HG03432 (cell line): ENCODE results near the gene ABHD12B.

Experiments
- ATAC-seq: cut with Tn5 transposase; IDR thresholded peaks from one replicate; pipeline ENCODE4 v1.9.1; 2021; ENCODE audit warnings: mild to moderate bottlenecking, moderate library complexity; ENCODE audit not compliant: unreplicated experiment

ABHD12B gene, protein sequence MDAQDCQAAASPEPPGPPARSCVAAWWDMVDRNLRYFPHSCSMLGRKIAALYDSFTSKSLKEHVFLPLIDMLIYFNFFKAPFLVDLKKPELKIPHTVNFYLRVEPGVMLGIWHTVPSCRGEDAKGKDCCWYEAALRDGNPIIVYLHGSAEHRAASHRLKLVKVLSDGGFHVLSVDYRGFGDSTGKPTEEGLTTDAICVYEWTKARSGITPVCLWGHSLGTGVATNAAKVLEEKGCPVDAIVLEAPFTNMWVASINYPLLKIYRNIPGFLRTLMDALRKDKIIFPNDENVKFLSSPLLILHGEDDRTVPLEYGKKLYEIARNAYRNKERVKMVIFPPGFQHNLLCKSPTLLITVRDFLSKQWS

GRCh38 chr14:50871914-50872732, at the start of gene ABHD12B:
Gene ABHD12B, plus strand, starts transcription at chr14:50872053. Its CDS starts 122 bp downstream, at chr14:50872175.
- no peak for ATAC-seq

GRCh38 chr14:50822501-50823042, 49.3 kb upstream of the ABHD12B start:
- no peak for ATAC-seq

GRCh38 chr14:50823051-50823761, 48.6 kb upstream of the ABHD12B start:
- peak; percentile 20 for ATAC-seq

GRCh38 chr14:50823762-50824636, 47.9 kb upstream of the ABHD12B start:
- ATAC-seq, result peak; percentile 73

DNA sequence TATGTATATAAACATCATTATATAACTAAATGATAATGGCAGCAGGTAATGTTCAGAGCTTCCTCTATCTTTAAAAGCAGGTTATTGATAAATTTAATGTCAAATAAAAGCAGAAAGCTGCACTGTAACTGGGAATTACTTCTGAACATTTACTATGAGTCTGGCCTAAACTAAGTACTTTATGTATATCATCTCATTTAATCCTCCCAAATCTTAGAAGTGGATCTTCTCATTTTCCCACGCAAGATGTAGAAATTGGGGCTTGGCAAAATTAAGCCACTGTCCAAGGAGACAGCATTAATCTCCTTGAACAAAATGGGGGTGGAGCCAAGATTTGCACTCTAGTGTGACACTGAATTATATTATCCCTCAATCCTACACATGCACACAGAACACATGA, 46.5 kb upstream of the ABHD12B start:
- no peak for ATAC-seq

- no peak for ATAC-seq
Observed at GRCh38 chr14:50826681-50827080, 45.2 kb upstream of the ABHD12B start.

- ATAC-seq, result no peak
Observed at GRCh38 chr14:50828721-50829488, 42.9 kb upstream of the ABHD12B start.

GRCh38 chr14:50829489-50830043, 42.3 kb upstream of the ABHD12B start:
- no peak for ATAC-seq

DNA sequence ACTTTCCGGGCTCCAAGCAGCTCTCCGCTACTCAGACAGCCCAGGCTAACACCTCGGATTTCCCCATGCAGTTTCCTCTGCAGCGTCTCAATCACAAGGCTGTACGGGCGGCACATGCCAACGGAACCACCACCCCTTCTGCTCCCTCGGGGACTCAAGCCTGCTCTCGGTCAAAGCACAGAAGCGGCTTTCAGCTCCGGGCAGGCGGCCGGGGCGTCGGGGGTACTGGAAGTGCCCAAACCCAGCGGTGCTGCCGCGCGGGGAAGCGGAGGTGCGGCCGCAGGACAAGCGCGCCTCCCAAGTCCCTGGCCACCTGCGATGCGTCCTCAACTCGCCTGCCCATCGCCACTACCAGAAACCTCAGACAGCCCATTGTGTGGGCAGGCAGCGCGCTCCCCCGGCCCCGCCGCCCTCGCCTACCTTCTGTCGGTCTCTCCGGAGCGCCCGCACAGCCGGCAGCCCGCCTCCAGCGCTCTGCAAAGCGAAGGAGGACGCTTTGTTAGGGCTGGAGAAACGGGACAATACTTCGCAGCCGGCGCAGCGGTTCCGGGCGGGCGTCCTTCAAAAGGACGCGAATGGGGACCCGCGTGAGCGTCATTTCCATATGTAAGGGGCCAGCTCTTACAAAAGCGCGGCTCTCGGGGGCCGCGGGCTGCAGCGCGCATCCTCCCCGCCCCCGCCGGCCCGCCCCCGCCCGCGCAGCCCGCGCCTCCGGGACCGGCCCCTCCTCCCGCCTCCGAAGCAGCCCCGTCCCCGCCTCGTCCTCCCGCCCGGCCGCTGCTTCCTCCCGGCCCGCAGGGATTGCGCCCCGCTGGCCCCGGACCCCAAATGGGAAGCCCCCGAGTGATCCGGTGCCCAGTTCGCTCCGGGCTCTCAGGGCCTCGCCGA, 41.6 kb upstream of the ABHD12B start:
- ATAC-seq, result peak; percentile 53

GRCh38 chr14:50830932-50831725, 40.7 kb upstream of the ABHD12B start, which contains the start of gene NIN:
Gene NIN, minus strand, starts transcription at chr14:50831162. Its CDS starts 9,106 bp downstream, at chr14:50822056.
- peak; percentile 84 for ATAC-seq

DNA sequence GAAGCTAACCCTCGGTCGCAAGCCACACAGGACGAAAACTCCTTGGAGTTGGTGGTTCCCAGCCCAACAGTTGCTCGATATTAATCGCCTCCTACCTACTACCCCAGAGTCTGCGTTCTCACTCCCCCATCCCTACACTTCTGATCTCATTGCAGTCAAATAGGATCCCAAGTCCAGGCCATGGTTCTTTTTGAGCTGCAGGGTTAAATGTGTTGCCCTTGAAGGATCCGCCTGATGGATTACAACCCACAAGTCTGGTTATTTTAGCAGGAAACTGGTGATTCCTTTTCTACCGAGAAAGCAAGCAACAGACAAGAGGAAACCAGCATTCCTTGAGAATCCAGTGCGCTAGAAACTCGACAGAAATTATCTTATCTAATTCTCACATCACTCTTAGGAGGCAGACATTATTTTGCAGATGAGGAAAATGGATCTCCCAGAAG, 40.1 kb upstream of the ABHD12B start:
- ATAC-seq, result no peak

GRCh38 chr14:50832935-50833630, 38.8 kb upstream of the ABHD12B start:
- no peak for ATAC-seq

DNA sequence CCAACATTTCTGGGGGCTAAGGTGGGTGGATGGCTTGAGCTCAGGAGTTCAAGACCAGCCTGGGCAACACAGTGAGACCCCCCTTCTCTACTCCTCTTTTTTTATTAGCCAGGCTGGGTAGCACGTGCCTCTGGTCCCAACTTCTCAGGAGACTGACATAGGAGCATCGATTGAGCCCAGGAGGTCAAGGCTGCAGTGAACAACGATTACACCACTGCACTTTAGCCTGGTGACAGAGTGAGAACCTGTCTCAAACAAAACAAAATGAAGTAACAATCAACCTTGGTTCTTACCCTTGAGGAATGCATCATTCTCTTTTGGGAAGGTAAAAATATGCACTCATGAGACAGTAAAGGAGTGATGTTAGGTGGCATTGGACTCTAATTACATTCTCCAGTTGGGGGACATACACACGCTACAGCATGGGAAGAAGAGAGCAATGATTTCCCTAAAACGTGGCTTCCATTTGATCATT, 37.0 kb upstream of the ABHD12B start:
- ATAC-seq, result no peak

GRCh38 chr14:50835280-50835679, 36.6 kb upstream of the ABHD12B start:
- ATAC-seq, result peak; percentile 22

- ATAC-seq, result no peak
Observed at GRCh38 chr14:50836515-50836914, 35.3 kb upstream of the ABHD12B start.

GRCh38 chr14:50837271-50837670, 34.6 kb upstream of the ABHD12B start:
- no peak for ATAC-seq
